SK-N-SH treated with all-trans-retinoic acid at 6 μM for 48 hours (cell line): Measurements from ENCODE around the gene C6orf136.

Experiments
- ARNTL ChIP-seq: fragments of 450-650 bp; formaldehyde crosslinking; IDR thresholded peaks from 2 replicates; pipeline ENCODE4 v1.5.0; 2020; ENCODE audit warnings: low read depth, mild to moderate bottlenecking, moderate library complexity, borderline replicate concordance
- CREB5 ChIP-seq: fragments of 250-450 bp; sonication (Bioruptor Pico); IDR thresholded peaks from 2 replicates; pipeline ENCODE4 v1.5.1; 2020; ENCODE audit warnings: low read depth, mild to moderate bottlenecking, moderate library complexity
- CSRNP3 ChIP-seq: fragments of 250-450 bp; sonication (Bioruptor Pico); IDR thresholded peaks from 2 replicates; pipeline ENCODE4 v1.5.1; 2021; ENCODE audit warnings: mild to moderate bottlenecking, moderate library complexity
- ESRRG ChIP-seq: fragments of 250-450 bp; sonication (Bioruptor Pico); IDR thresholded peaks from 2 replicates; pipeline ENCODE4 v1.6.1; 2021; ENCODE audit warnings: mild to moderate bottlenecking
- ISL1 ChIP-seq: fragments of 250-450 bp; sonication (Bioruptor Pico); IDR thresholded peaks from 2 replicates; pipeline ENCODE4 v2.1.2; 2022; ENCODE audit warnings: mild to moderate bottlenecking, moderate library complexity
- PPARA ChIP-seq: fragments of 250-450 bp; sonication (Bioruptor Pico); IDR thresholded peaks from 2 replicates; pipeline ENCODE4 v1.5.0; 2020; ENCODE audit warnings: mild to moderate bottlenecking, borderline replicate concordance
- RARB ChIP-seq: fragments of 250-450 bp; sonication (Bioruptor Pico); IDR thresholded peaks from 2 replicates; pipeline ENCODE4 v1.8.0; 2021; ENCODE audit warnings: mild to moderate bottlenecking, moderate library complexity
- TCF4 ChIP-seq: fragments of 250-450 bp; sonication (Bioruptor Pico); IDR thresholded peaks from 2 replicates; pipeline ENCODE4 v1.8.0; 2021; ENCODE audit warnings: mild to moderate bottlenecking, moderate library complexity, borderline replicate concordance
- ZFP3 ChIP-seq: fragments of 250-450 bp; sonication (Bioruptor Pico); IDR thresholded peaks from 2 replicates; pipeline ENCODE4 v1.5.0; 2020; ENCODE audit warnings: mild to moderate bottlenecking, moderate library complexity
- ZNF565 ChIP-seq: fragments of 450-650 bp; formaldehyde crosslinking; conservative IDR thresholded peaks from 2 replicates; pipeline ENCODE4 v1.5.0; 2020; ENCODE audit warnings: low read depth, mild to moderate bottlenecking, moderate library complexity
- ZNF70 ChIP-seq: fragments of 450-650 bp; formaldehyde crosslinking; IDR thresholded peaks from 2 replicates; pipeline ENCODE4 v1.5.0; 2020; ENCODE audit warnings: mild to moderate bottlenecking, moderate library complexity
- ZNF8 ChIP-seq: fragments of 450-650 bp; formaldehyde crosslinking; IDR thresholded peaks from 2 replicates; pipeline ENCODE4 v1.5.0; 2020; ENCODE audit warnings: mild to moderate bottlenecking, moderate library complexity

GRCh38 chr6:30686009-30686907 is 39.3 kb downstream of the C6orf136 start, which contains the start of gene PPP1R18:
- TF ChIP-seq ISL1 = no peak
- no peak for TF ChIP-seq RARB (CRISPR knock-in tag)
- no peak for TF ChIP-seq CSRNP3 (CRISPR knock-in tag)
- TF ChIP-seq ZNF70 = no peak
- TF ChIP-seq ARNTL (CRISPR knock-in tag) = no peak
- no peak for TF ChIP-seq PPARA (CRISPR knock-in tag)
- TF ChIP-seq CREB5 (CRISPR knock-in tag) = no peak
- no peak for TF ChIP-seq ZNF565
- no peak for TF ChIP-seq ZNF8 (CRISPR knock-in tag)
- no peak for TF ChIP-seq ESRRG
- no peak for TF ChIP-seq ZFP3 (CRISPR knock-in tag)
- TF ChIP-seq TCF4 = no peak
